Activated naive CD8-positive, alpha-beta T cell treated with anti-CD3 and anti-CD28 coated beads, Interleukin-2, amount 10 ng/mL, durations not matched to agents 7 days and 5 days (primary cell): ENCODE measurements around the gene HNRNPCL1. TPM values are rescaled to one million over a fixed set of nuclear protein-coding genes. Genes with fewer than 3 reads are reported as not detected.
"Not testable (repeated sequence)": the region's sequence is repeated elsewhere in the genome, so short reads cannot be mapped to it uniquely, and the experiment has no call there.

Experiments
- ATAC-seq: fragments of 150-1000 bp; cut with Tn5 transposase; one replicate; pipeline ENCODE4 v1.10.0; 2021; ENCODE audit warnings: low read depth, moderate library complexity
- POLR2A ChIA-PET: fragments of 350-600 bp; sonication (Branson Sonifier 250); formaldehyde crosslinking; loops from one replicate; lab custom pipeline; 2021; ENCODE audit warnings: antibody characterized with exemption; lab: Charles Lee
- DNase-seq: peaks from one replicate; pipeline ENCODE4 v3.0.0; 2021
- H3K27ac Mint-ChIP-seq: one replicate; pipeline ENCODE4 v1.8.0; 2022; ENCODE audit warnings: mild to moderate bottlenecking, mixed read lengths
- H3K27me3 Mint-ChIP-seq: one replicate; pipeline ENCODE4 v1.8.0; 2022; ENCODE audit warnings: mild to moderate bottlenecking, moderate library complexity, mixed read lengths
- H3K36me3 Mint-ChIP-seq: one replicate; pipeline ENCODE4 v1.8.0; 2021; ENCODE audit warnings: mild to moderate bottlenecking, mixed read lengths
- H3K4me1 Mint-ChIP-seq: one replicate; pipeline ENCODE4 v1.8.0; 2021; ENCODE audit warnings: mixed read lengths
- H3K4me3 Mint-ChIP-seq: one replicate; pipeline ENCODE4 v1.8.0; 2022; ENCODE audit warnings: mild to moderate bottlenecking, moderate library complexity, mixed read lengths
- H3K9me3 Mint-ChIP-seq: one replicate; pipeline ENCODE4 v1.8.0; 2021; ENCODE audit warnings: mixed read lengths
- total RNA-seq, 2 experiments: library from RNA; stranded (reverse); gene quantifications; one replicate each; pipeline ENCODE4 v1.2.3, GENCODE V29; 2021

The HNRNPCL1 gene
- total RNA-seq: not detected

GRCh38 chr1:12848620-12849019 lies at the start of gene HNRNPCL1:
HNRNPCL1 (minus strand) TSS chr1:12848720; CDS start chr1:12848289, 431 bp downstream.
- DNase-seq, POLR2A ChIA-PET, H3K36me3 Mint-ChIP-seq, H3K27me3 Mint-ChIP-seq, H3K4me1 Mint-ChIP-seq, H3K4me3 Mint-ChIP-seq, ATAC-seq, H3K9me3 Mint-ChIP-seq, H3K27ac Mint-ChIP-seq: not testable (repeated sequence)

- H3K9me3 Mint-ChIP-seq, POLR2A ChIA-PET, H3K4me3 Mint-ChIP-seq, H3K27ac Mint-ChIP-seq, H3K27me3 Mint-ChIP-seq, H3K36me3 Mint-ChIP-seq, H3K4me1 Mint-ChIP-seq, ATAC-seq, DNase-seq: not testable (repeated sequence)
These were observed 49.6 kb upstream of the HNRNPCL1 start, which contains the start of gene PRAMEF10 for GRCh38 chr1:12898170-12898569. PRAMEF10 (minus strand) TSS chr1:12898270; CDS start chr1:12895847, 2,423 bp downstream.

DNA sequence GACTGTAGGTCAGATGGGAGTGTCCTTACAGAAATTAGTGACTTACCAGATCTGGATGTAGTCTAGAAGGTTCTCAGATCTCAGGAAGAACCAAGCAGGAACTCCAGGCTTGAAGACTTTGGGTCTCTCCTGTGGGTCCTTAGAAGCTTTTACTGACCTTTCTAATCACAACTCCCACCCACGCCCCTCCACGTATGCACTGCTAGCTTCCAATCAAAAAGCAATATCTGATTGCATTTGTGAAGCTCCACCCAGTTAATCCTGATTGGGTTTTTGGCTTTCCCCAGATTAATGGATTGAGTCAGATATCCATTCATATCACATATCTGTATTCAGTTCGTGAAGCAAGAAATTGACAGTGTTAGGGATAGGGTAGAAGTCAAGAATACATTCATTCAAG lies 37.6 kb upstream of the HNRNPCL1 start, which contains the start of gene PRAMEF4:
Gene PRAMEF4 (minus strand): TSS at position 101 of the 400 bp plus-strand sequence. CDS start 2,807 bp downstream, outside the sequence.
- H3K9me3 Mint-ChIP-seq, ATAC-seq, DNase-seq, H3K4me3 Mint-ChIP-seq, H3K27ac Mint-ChIP-seq, H3K27me3 Mint-ChIP-seq, POLR2A ChIA-PET, H3K4me1 Mint-ChIP-seq, H3K36me3 Mint-ChIP-seq: not testable (repeated sequence)

DNA sequence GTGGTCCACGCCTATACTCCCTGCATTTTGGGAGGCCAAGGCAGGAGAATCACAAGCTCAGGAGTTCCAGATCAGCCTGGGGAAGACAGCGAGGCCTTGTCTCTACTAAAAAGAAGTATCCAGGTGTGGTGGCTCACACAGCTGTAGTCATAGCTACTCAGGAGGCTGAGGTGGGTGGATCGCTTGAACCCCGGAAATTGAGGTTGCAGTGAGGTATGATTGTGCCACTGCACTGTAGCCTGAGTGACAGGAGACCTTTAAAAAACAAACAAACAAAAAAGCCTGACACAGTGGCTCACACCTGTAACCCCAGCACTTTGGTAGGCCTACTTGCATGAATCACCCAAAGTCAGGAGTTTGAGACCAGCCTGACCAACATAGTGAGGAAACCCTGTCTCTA lies 29.9 kb upstream of the HNRNPCL1 start:
- not testable (repeated sequence) for H3K9me3 Mint-ChIP-seq, ATAC-seq

DNA sequence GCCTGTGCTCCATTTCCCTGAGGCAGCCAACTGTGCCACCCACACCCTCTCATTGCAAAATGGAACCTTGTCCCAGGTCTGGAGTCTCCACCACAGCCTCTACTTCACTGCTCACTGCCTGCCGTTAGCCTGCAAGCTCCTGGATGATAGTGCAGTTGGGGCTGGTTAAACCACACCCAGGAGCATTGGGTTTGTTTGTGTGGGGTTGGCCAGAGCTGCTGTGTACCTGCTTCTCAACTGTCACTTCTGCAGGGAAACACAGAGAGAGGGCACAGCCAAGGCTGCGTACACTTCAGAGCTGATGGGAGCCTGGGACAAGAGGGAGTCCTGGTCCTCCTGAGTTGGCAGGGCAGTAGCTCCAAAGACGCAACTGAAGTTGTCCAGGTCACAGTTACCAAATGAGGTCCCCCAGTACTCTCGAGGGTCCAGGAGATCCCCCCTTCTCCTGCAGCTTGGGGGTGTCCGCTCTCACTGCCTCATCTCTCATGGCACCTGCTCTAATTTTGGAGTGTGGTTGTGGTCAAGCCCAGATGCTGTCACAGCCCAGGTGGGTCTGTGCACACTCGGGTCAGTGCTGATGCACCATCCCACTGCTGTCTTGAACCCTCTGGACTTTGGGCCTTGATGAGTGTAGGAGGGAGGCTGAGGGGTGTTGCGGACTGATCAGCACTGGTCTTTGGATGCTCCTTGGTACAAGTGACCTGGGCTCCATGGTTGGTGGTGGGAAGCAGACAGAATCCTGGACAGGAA lies 14.8 kb upstream of the HNRNPCL1 start:
- POLR2A ChIA-PET, H3K36me3 Mint-ChIP-seq, H3K9me3 Mint-ChIP-seq, H3K27ac Mint-ChIP-seq, H3K4me3 Mint-ChIP-seq, DNase-seq, ATAC-seq, H3K4me1 Mint-ChIP-seq, H3K27me3 Mint-ChIP-seq: not testable (repeated sequence)

More for the DNA sequence above, 29.9 kb upstream of the HNRNPCL1 start:
- POLR2A ChIA-PET, H3K4me3 Mint-ChIP-seq, DNase-seq, H3K27me3 Mint-ChIP-seq, H3K4me1 Mint-ChIP-seq, H3K36me3 Mint-ChIP-seq, H3K27ac Mint-ChIP-seq: not testable (repeated sequence)

DNA sequence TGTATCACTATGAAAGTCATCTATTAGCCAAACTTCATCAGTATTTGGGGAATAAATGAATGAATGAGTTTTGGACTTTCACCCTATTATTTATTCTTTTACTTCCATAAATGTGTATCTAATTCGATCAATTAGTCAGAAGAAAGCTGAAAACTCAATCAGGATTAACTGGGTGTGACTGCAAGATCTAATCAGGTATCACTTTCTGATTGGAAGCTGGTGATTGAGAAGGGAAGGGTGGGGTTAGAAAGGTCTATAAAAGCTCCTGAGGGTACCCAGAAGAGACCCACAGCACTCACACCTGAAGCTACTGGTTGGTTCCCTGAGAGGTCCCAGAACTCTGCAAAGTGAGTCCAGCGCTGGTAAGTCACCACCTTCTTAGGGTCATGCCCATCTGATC lies 8.3 kb upstream of the HNRNPCL1 start, which contains the start of gene PRAMEF2:
Gene PRAMEF2 (plus strand): TSS at position 301 of the 400 bp plus-strand sequence. CDS start 1,924 bp downstream, outside the sequence.
- DNase-seq, H3K27me3 Mint-ChIP-seq, H3K4me1 Mint-ChIP-seq, ATAC-seq, H3K27ac Mint-ChIP-seq, H3K4me3 Mint-ChIP-seq, POLR2A ChIA-PET, H3K36me3 Mint-ChIP-seq, H3K9me3 Mint-ChIP-seq: not testable (repeated sequence)

- no peaks in the 10 kb centered on the region for H3K27me3 Mint-ChIP-seq
- no peak overlapping the region for H3K27ac Mint-ChIP-seq
- no peak overlapping the region for H3K4me3 Mint-ChIP-seq
- H3K36me3 Mint-ChIP-seq: no peaks in the 10 kb centered on the region
- no peaks in the 10 kb centered on the region for H3K4me1 Mint-ChIP-seq
- H3K9me3 Mint-ChIP-seq: peaks cover 4% of the 10 kb centered on the region
- ATAC-seq: no peak
- no peak for DNase-seq
- POLR2A ChIA-PET: no interaction called here
These were observed 3.3 kb upstream of the HNRNPCL1 start for GRCh38 chr1:12851779-12852178.

- H3K4me1 Mint-ChIP-seq, H3K27ac Mint-ChIP-seq: not testable (repeated sequence)
These were observed 15.3 kb downstream of the HNRNPCL1 start for GRCh38 chr1:12833251-12833650.

DNA sequence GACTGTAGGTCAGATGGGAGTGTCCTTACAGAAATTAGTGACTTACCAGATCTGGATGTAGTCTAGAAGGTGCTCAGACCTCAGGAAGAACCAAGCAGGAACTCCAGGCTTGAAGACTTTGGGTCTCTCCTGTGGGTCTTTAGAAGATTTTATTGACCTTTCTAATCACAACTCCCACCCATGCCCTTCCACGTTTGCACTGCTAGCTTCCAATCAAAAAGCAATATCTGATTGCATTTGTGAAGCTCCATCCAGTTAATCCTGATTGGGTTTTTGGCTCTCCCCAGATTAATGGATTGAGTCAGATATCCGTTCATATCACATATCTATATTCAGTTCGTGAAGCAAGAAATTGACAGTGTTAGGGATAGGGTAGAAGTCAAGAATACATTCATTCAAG lies 17.2 kb downstream of the HNRNPCL1 start, which contains the start of gene PRAMEF11:
Gene PRAMEF11 (minus strand): TSS at position 101 of the 400 bp plus-strand sequence. CDS start 2,621 bp downstream, outside the sequence.
- ATAC-seq, POLR2A ChIA-PET, H3K4me1 Mint-ChIP-seq, DNase-seq, H3K4me3 Mint-ChIP-seq, H3K27me3 Mint-ChIP-seq, H3K36me3 Mint-ChIP-seq, H3K27ac Mint-ChIP-seq, H3K9me3 Mint-ChIP-seq: not testable (repeated sequence)

More at GRCh38 chr1:12833251-12833650, 15.3 kb downstream of the HNRNPCL1 start:
- H3K36me3 Mint-ChIP-seq, POLR2A ChIA-PET, DNase-seq, ATAC-seq, H3K27me3 Mint-ChIP-seq, H3K9me3 Mint-ChIP-seq, H3K4me3 Mint-ChIP-seq: not testable (repeated sequence)

DNA sequence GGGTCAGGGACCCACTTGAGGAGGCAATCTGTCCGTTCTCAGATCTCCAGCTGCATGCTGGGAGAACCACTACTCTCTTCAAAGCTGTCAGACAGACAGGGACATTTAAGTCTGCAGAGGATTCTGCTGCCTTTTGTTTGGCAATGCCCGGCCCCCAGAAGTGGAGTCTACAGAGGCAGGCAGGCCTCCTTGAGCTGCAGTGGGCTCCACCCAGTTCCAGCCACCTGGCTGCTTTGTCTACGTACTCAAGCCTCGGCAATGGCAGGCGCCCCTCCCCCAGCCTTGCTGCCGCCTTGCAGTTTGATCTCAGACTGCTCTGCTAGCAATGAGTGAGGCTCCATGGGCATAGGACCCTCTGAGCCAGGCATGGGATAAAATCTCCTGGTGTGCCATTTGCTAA lies 29.5 kb downstream of the HNRNPCL1 start:
- H3K4me3 Mint-ChIP-seq, H3K4me1 Mint-ChIP-seq, H3K27ac Mint-ChIP-seq, H3K9me3 Mint-ChIP-seq, POLR2A ChIA-PET, H3K36me3 Mint-ChIP-seq, DNase-seq, ATAC-seq: not testable (repeated sequence)
- peaks cover 20% of the 10 kb centered on the region for H3K27me3 Mint-ChIP-seq

- Mint-ChIP-seq H3K36me3 (no peaks in the 10 kb centered on the region), H3K27me3 (peaks cover 27% of the 10 kb centered on the region), H3K4me3 (no peak overlapping the region), H3K27ac (no peak overlapping the region), H3K4me1 (no peaks in the 10 kb centered on the region), H3K9me3 (peaks cover 5% of the 10 kb centered on the region)
- POLR2A ChIA-PET: no interaction called here
- no peak for DNase-seq
- ATAC-seq: no peak
These were observed 37.1 kb downstream of the HNRNPCL1 start for GRCh38 chr1:12811409-12811784.

DNA sequence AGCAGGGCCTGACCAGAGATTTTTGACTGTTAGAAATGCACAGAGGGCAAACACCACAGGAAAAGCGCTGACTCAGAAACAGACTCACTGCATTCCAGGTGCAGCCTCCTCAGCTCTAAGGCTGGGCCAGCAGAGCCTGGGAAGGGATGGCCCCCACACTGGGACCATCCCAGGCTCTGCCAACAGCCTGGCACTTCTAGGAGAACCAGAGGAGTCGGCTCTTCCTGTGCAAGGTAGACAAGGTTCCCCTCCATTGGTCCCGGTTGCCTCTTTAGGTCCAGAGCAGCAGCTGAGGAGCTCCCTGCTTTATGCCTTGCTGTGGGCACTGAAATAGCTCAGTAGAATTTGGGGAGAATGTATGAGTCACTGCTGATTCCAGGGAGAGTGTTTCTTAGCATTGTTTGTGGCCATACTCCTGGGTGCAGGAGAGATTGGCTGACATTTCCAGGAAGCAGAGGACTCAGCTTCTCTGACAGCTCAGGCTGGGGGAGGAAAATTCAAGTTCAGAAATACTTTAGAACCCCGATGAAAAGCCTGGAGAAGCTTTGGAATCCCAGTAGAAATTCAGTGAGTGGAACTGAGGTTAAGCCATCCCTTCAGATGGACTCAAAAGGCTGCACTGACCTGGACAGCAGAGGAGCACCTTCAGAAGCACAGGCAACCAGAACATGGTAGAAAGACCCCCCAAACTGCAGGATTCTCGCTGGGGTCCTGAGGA lies 37.7 kb downstream of the HNRNPCL1 start:
- Mint-ChIP-seq H3K27me3 (peaks cover 27% of the 10 kb centered on the region), H3K9me3 (peaks cover 5% of the 10 kb centered on the region), H3K4me3 (no peak overlapping the region), H3K27ac (no peak overlapping the region), H3K36me3 (no peaks in the 10 kb centered on the region), H3K4me1 (no peaks in the 10 kb centered on the region)
- no peak for DNase-seq
- ATAC-seq: no peak
- POLR2A ChIA-PET: no interaction called here

GRCh38 chr1:12809933-12810332 lies 38.6 kb downstream of the HNRNPCL1 start:
- no peak for ATAC-seq
- POLR2A ChIA-PET: no interaction called here
- Mint-ChIP-seq H3K36me3 (no peaks in the 10 kb centered on the region), H3K27ac (no peak overlapping the region), H3K9me3 (peaks cover 7% of the 10 kb centered on the region), H3K4me3 (no peak overlapping the region), H3K4me1 (no peaks in the 10 kb centered on the region), H3K27me3 (peaks cover 25% of the 10 kb centered on the region)
- no peak for DNase-seq
